ENCODE results near the gene MCUR1.
"Not testable (repeated sequence)": the region's sequence is repeated elsewhere in the genome, so short reads cannot be mapped to it uniquely, and the experiment has no call there.

MCUR1 gene, protein sequence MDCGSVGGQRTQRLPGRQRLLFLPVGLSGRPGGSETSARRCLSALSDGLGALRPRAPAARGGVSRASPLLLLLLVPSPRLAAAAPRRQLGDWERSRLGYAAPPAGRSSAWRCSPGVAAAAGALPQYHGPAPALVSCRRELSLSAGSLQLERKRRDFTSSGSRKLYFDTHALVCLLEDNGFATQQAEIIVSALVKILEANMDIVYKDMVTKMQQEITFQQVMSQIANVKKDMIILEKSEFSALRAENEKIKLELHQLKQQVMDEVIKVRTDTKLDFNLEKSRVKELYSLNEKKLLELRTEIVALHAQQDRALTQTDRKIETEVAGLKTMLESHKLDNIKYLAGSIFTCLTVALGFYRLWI

GRCh38 chr6:13814176-13814937 is at the start of gene MCUR1:
TSS of gene MCUR1 (minus strand) at chr6:13814557. CDS start at chr6:13814429, 128 bp downstream.
- ChIA-PET POLR2A (interaction anchor here (0.7 to 1.2 kb wide), 4 partner anchors 44 to 252 kb away, joined by 3 to 5 read pairs (median 3); partner anchors contain the start of gene RANBP9), CTCF (interaction anchor here (1.3 to 2.4 kb wide), 2 partner anchors 200 to 252 kb away, joined by 3 to 6 read pairs; no protein-coding TSS in a partner anchor)
- no peak for DNase-seq (ENCODE audit: low read depth, low spot score)
- peak within 1 kb of the TSS; percentile 75 for H3K4me3 ChIP-seq (ENCODE audit: low read depth, low read length)
- no peak for TF ChIP-seq CTCF (IDR thresholded peaks at IDR 0.05; ENCODE audit: insufficient read depth, low read length, missing control alignments)

GRCh38 chr6:13863699-13864155 is 49.4 kb upstream of the MCUR1 start:
- ChIA-PET POLR2A (no interaction called here), CTCF (interaction anchor here (0.9 kb wide), 1 partner anchor 10 kb away, joined by 3 read pairs; no protein-coding TSS in a partner anchor)
- H3K4me3 ChIP-seq (ENCODE audit: low read depth, low read length) = no peak overlapping the region
- DNase-seq (ENCODE audit: low read depth, low spot score) = no peak
- no peak for TF ChIP-seq CTCF (IDR thresholded peaks at IDR 0.05; ENCODE audit: insufficient read depth, low read length, missing control alignments)

GRCh38 chr6:13860556-13861185 is 46.3 kb upstream of the MCUR1 start:
- H3K4me3 ChIP-seq (ENCODE audit: low read depth, low read length); POLR2A ChIA-PET; DNase-seq (ENCODE audit: low read depth, low spot score): not testable (repeated sequence)
- CTCF ChIA-PET = interaction anchor here (1.8 kb wide), 1 partner anchor 66 kb away, joined by 3 read pairs; no protein-coding TSS in a partner anchor

DNA sequence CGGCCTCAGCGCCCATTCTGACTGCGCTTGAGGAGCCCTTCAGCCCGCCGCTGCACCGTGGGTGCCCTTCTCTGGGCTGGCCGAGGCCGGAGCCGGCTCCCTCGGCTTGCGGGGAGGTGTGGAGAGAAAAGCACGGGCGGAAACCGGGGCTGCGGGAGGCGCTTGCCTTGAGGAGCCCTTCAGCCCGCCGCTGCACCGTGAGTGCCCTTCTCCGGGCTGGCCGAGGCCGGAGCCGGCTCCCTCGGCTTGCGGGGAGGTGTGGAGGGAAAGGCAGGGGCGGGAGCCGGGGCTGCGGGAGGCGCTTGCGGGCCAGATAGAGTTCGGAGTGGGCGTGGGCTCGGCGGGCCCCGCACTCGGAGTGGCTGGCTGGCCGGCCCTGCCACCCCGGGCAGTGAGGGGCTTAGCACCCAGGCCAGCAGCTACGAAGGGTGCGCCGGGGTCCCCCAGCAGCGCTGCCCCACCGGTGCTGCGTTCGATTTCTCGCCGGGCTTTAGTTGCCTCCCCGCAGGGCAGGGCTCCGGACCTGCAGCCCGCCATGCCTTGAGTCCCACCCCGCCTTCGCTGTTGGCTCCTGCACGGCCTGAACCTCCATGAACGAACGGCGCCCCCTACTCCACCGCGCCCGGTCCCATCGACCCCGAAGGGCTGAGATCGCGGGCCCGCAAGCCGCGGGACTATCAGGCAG is 45.7 kb upstream of the MCUR1 start:
- no peak overlapping the region for H3K4me3 ChIP-seq (ENCODE audit: low read depth, low read length)
- ChIA-PET CTCF (interaction anchor here (1.8 kb wide), 1 partner anchor 65 kb away, joined by 3 read pairs; no protein-coding TSS in a partner anchor), POLR2A (interaction anchor here (0.8 kb wide), 1 partner anchor 26 kb away, joined by 3 read pairs; no protein-coding TSS in a partner anchor)
- DNase-seq (ENCODE audit: low read depth, low spot score) = no peak
- no peak for TF ChIP-seq CTCF (IDR thresholded peaks at IDR 0.05; ENCODE audit: insufficient read depth, low read length, missing control alignments)

DNA sequence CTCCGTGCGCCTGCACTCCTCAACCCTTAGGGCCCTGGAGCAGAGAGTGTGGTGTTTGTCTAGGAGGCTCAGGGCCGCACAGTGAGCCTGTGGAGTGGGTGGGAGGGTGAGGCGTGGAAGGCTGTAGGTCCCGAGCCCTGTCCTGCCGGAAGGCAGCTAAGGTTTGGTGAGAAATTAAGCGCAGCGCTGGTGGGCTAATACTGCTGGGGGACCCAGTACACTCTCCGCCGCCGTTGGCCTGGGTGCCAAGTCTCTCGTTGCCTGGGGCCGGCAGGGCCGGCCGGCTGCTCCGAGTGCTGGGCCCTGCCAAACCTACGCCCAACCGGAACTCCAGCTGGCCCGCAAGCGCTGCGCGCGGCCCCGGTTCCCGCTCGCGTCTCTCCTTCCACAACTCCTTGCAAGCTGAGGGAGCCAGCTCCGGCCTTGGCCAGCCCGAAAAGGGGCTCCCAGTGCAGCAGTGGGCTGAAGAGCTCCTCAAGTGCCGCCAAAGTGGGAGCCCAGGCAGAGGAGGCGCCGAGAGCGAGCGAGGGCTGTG is 40.4 kb upstream of the MCUR1 start:
- POLR2A ChIA-PET = interaction anchor here (0.6 kb wide), 1 partner anchor 1380 kb away, joined by 3 read pairs; no protein-coding TSS in a partner anchor
- TF ChIP-seq CTCF (IDR thresholded peaks at IDR 0.05; ENCODE audit: insufficient read depth, low read length, missing control alignments) = no peak
- CTCF ChIA-PET = no interaction called here
- DNase-seq (ENCODE audit: low read depth, low spot score) = no peak
- no peak overlapping the region for H3K4me3 ChIP-seq (ENCODE audit: low read depth, low read length)

GRCh38 chr6:13853871-13854270 is 39.5 kb upstream of the MCUR1 start:
- H3K4me3 ChIP-seq (ENCODE audit: low read depth, low read length) = no peak overlapping the region
- TF ChIP-seq CTCF (IDR thresholded peaks at IDR 0.05; ENCODE audit: insufficient read depth, low read length, missing control alignments) = no peak
- no peak for DNase-seq (ENCODE audit: low read depth, low spot score)
- CTCF ChIA-PET = no interaction called here
- POLR2A ChIA-PET = no interaction called here

Data from AG04449 (cell line).